Stimulated activated CD8-positive, alpha-beta memory T cell treated with anti-CD3 and anti-CD28 coated beads, Interleukin-2, amount 100 ng/mL, for 48 hours (primary cell): ENCODE results near the gene GPR176.

Experiments used
- DNase-seq, 2 donors: peaks; one replicate each; pipeline ENCODE4 v3.0.0-alpha.2; 2020; ENCODE audit warnings: low read depth in 2 of 2

GPR176 gene

GRCh38 chr15:39890621-39891020 is 29.4 kb downstream of the GPR176 start:
- DNase-seq = no peak

GRCh38 chr15:39889601-39890000 is 30.5 kb downstream of the GPR176 start:
- DNase-seq = no peak

- DNase-seq = no peak
Observed at GRCh38 chr15:39888809-39889208, 31.3 kb downstream of the GPR176 start.

- DNase-seq = no peak
Observed at GRCh38 chr15:39888243-39888642, 31.8 kb downstream of the GPR176 start.

- DNase-seq = no peak
Observed at GRCh38 chr15:39887832-39888231, 32.2 kb downstream of the GPR176 start.

GRCh38 chr15:39887211-39887610 is 32.9 kb downstream of the GPR176 start:
- DNase-seq = no peak

GRCh38 chr15:39886418-39886817 is 33.6 kb downstream of the GPR176 start:
- DNase-seq = no peak

GRCh38 chr15:39885099-39885777 is 34.8 kb downstream of the GPR176 start:
- no peak for DNase-seq

- DNase-seq = no peak
Observed at GRCh38 chr15:39884351-39884750, 35.7 kb downstream of the GPR176 start.

- DNase-seq = no peak
Observed at GRCh38 chr15:39882602-39883001, 37.5 kb downstream of the GPR176 start.

GRCh38 chr15:39881790-39882189 is 38.3 kb downstream of the GPR176 start:
- no peak for DNase-seq

- DNase-seq = no peak
Observed at GRCh38 chr15:39880718-39881387, 39.2 kb downstream of the GPR176 start.

GRCh38 chr15:39878406-39878785 is 41.7 kb downstream of the GPR176 start:
- no peak for DNase-seq

- no peak for DNase-seq
Observed at GRCh38 chr15:39874890-39875549, 45.0 kb downstream of the GPR176 start.

- DNase-seq = no peak
Observed at GRCh38 chr15:39873978-39874377, 46.1 kb downstream of the GPR176 start.

- DNase-seq = no peak
Observed at GRCh38 chr15:39870537-39870936, 49.5 kb downstream of the GPR176 start.

- DNase-seq = no peak
Observed at GRCh38 chr15:39869858-39870515, 50.1 kb downstream of the GPR176 start.

- no peak for DNase-seq
Observed at GRCh38 chr15:39869254-39869653, 50.8 kb downstream of the GPR176 start.

GRCh38 chr15:39868396-39868795 is 51.7 kb downstream of the GPR176 start:
- no peak for DNase-seq

- no peak for DNase-seq
Observed at GRCh38 chr15:39864116-39864515, 56.0 kb downstream of the GPR176 start.

GRCh38 chr15:39860871-39861270 is 59.2 kb downstream of the GPR176 start:
- DNase-seq = no peak

GRCh38 chr15:39860200-39860599 is 59.9 kb downstream of the GPR176 start:
- no peak for DNase-seq

- DNase-seq = no peak
Observed at GRCh38 chr15:39859636-39860035, 60.4 kb downstream of the GPR176 start.
